Measurements from ENCODE around the gene TMPRSS2.

Gene TMPRSS2

DNA sequence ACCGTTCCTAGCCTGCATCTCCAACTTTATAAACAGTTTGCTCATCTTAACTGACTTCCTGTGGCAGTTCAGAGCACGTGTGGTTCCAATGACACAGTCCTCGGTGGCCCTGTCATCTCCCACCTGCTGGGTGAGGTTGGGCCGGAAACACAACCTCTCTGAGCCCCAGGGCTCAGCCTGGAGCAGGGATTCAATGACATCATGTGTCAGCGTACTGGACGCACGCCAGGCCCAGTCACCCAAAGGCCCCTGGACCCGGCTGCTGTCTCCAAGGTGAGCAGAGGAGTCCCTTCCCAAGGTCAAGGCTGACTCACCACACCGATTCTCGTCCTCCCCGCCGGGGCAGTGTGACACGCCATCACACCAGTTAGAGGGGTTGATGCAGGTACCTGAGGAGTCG, 19.9 kb downstream of the TMPRSS2 start:
- H3K4me3 ChIP-seq (ENCODE audit: low read length): no peak overlapping the region
- peak; percentile 73 for DNase-seq (ENCODE audit: low read depth, low spot score)

DNA sequence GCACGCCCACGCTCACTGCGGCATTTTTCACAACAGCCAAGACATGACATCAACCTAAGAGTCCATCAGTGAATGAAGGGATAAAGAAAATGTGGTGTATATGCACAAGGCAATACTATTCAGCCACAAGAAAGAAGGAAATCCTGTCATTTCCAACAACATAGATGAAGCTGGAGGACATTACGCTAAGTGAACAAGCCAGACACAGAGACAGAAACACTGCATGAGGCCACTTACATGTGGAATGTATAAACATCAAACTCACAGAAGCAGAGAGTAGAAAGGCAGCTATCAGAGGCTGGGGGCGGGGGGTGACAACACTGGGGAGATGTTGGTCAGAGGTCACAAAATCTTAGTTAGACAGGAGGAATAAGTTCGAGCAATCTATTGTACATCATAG, 20.9 kb downstream of the TMPRSS2 start:
- no peak overlapping the region for H3K4me3 ChIP-seq (ENCODE audit: low read length)
- DNase-seq (ENCODE audit: low read depth, low spot score): no peak

DNA sequence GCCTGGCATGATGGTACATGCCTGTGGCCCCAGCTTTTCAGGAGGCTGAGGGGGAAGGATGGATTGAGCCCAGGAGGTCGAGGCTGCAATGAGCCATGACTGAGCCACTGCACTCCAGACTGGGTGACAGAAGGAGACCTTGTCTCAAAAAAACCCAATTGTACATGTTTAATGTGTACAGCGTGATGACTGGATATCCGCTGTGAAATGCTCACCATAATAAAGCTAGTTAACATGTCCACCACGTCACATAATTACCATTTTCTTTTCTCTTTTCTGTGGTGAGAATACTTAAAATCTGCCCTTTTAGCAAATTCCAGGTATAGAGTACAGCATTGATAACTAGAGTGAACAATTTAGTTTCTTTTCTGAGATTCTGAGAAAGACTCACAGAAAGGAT, 24.0 kb downstream of the TMPRSS2 start:
- DNase-seq (ENCODE audit: low read depth, low spot score): no peak
- H3K4me3 ChIP-seq (ENCODE audit: low read length): no peak overlapping the region

DNA sequence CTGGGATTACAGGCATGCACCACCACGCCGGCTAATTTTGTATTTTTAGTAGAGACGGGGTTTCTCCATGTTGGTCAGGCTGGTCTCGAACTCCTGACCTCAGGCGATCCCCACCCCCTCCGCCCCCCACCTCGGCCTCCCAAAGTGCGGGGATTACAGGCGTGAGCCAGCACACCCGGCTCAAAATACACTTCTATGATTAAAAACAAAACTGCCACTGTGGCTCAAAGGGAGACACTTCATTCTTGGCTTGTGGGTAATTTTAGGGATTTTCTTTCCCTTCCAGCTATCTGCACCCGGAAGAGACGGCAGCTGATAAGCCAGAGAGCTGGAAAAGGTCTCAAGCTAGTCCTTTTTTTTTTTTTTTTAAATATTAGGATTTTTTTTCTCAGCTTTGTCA, 24.5 kb downstream of the TMPRSS2 start:
- no peak for DNase-seq (ENCODE audit: low read depth, low spot score)
- H3K4me3 ChIP-seq (ENCODE audit: low read length): no peak overlapping the region

DNA sequence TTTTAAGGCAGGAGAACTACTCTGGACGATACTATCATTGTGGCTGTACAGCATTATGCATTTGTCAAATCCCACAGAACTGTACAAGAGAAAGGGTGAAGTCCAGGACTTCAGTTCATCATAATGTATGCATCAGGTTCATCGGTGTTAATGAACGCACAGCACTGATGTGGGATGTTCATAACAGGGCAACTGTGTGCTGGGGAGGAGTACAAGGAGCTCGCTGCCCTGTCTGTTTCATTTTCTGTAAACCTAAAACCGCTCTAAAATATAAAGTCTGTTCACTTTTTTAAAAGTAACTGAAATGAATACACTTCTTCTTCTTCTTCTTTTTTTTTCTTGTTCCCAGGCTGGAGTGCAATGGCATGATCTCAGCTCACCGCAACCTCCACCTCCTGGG, 25.0 kb downstream of the TMPRSS2 start:
- H3K4me3 ChIP-seq (ENCODE audit: low read length): no peak overlapping the region
- DNase-seq (ENCODE audit: low read depth, low spot score): no peak

DNA sequence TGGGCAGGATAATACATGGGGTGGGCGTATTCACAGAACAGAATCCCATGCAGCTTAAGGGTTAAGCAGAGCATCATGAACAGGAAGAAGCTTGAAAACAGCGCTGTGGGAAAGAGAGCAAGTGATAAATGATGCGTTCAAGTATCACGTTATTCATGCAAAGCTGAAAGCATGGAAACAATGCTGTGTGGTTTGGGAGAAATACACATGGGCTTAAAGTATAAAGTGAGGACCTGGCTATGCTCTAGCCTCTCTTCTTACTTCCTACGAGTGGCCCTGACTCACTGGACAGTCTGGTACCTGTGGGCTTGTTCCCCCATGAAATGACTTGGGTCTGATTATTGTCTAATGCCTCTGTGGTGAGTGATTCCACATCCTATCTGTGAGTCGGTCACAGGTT, 25.7 kb downstream of the TMPRSS2 start:
- no peak overlapping the region for H3K4me3 ChIP-seq (ENCODE audit: low read length)
- DNase-seq (ENCODE audit: low read depth, low spot score): no peak

DNA sequence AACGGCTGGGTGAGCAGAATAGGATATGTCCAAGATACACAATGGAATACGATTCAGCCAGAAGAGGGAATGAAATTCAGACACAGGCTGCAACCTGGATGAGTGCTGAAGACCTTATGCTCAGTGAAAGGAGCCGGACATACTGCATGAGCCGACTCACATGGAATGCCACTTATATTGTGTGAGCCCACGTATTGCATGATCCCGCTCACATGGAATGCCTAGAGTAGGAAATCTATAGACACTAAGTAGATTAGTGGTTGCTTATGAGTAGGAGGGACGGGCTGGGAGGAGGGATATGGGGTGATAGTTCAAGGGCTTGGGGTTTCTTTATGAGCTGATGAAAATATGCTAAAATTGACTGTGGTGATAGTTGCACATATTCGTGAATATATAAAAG, 26.8 kb downstream of the TMPRSS2 start:
- no peak for DNase-seq (ENCODE audit: low read depth, low spot score)
- H3K4me3 ChIP-seq (ENCODE audit: low read length): no peak overlapping the region

DNA sequence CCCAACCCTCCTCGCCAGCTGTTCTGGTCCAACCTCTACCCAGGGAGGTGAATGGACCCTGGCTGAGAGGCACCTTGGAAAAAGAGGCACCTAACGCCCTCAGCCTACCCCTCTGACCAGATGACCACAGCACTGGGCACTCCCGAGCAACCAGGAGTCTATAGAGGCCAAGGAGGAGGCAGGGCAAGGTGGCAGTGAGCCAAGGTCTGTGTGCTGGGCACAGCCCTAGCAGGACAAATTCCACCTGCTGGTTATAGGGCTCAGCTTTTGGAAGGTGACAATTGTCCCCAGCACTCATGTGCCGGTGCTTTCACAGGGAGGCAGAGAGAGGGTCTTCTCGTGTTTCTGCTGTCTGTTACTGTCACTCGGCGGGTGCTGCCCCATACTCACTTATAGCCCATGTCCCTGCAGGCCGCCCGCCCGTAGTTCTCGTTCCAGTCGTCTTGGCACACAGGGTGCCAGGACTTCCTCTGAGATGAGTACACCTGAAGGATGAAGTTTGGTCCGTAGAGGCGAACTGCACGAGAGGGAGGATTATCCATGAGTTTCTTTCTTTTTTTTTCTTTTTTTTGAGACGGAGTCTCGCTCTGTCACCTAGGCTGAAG, 27.8 kb downstream of the TMPRSS2 start:
- DNase-seq (ENCODE audit: low read depth, low spot score): no peak
- no peak overlapping the region for H3K4me3 ChIP-seq (ENCODE audit: low read length)

DNA sequence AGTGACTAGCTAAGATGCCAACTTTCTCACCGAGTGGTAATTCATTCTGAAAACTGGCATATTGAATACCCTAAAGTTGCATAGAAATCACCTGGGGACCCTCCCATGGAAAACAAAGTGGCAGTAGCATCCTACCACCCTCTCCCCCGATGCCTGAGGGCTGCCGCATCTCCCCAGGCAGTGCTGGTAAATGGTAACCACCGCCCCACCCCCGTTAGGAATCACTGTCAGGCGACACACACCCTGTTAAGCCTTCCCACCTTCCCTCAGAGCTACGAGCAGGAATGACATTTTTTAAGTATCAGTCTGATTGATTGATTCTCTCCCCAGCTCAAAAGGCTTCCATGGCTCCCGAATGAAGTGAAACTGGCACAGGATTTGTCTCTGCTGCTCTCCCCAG, 28.3 kb downstream of the TMPRSS2 start:
- no peak overlapping the region for H3K4me3 ChIP-seq (ENCODE audit: low read length)
- DNase-seq (ENCODE audit: low read depth, low spot score): no peak

DNA sequence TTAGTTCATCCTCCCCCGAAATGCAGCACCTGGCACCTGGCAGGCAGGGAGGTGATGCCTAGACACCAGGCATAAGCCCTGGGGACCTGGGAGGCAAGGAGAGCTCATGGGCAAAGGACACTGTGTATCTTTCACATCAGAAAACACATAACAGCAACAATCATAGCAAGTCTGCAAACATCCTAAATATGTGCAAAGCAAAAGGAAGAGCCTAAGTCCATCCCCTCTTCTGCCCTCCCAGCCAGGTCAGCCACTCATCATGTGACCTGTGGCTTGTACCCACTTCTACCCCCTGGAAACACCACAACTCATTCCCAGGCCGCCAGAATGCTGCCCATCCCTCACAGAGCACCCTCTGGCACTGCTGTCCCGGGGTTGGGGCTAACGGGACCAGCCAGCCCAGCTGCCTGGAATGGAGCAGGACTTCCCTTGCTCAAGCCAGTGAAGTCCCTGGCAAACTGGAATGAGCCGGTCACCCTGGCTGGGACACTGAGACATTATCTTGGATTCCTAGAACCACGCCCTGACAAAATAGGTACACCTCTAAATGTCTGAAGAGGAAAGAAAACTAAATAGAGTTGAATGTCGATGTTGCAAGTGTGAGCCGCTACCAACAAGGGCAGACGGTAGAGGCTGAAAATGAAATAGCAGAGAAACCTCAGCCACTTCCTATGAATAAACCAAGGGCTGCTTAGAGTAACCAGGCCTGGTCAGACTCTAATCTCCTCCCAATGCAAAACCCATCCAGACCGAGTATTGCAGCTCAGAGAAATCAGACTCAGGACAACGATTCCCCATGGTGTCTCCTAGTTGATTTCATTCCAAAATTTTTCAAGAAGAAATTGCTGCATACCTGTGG, 29.4 kb downstream of the TMPRSS2 start:
- no peak for DNase-seq (ENCODE audit: low read depth, low spot score)
- no peak overlapping the region for H3K4me3 ChIP-seq (ENCODE audit: low read length)

DNA sequence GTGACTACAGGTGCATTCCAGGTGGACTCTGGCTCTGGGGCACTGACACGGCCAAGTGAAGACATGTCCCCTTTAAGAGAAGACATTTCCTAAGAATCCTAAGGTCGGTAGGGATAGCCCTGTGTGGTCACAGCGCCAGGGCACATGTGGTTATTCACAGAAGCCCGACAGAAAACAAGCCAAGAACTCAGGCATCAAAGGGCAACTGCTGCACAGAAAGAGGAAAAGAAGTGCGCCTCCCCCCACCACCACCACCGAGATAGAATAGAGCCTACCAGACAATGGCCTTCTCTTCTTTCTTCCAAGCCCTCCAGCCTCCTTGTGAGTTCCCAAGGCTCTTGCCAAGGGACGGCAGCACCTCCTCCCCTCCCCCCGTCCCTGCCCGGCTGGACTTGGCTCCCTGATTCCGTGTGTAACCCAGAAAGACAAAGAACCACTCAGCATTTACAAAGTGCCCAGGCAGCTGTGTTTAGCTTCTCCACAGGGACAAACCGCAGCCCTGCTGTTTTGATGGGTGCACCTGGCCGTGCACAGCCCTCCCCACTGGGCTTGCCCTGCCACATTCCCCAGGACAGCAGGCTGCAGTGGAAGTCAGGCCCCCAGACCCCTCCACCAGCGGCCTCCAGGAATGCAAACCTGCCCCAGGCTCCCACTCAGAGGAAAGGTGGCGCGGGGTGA, 30.2 kb downstream of the TMPRSS2 start:
- H3K4me3 ChIP-seq (ENCODE audit: low read length): no peak overlapping the region
- DNase-seq (ENCODE audit: low read depth, low spot score): peak; percentile 27

DNA sequence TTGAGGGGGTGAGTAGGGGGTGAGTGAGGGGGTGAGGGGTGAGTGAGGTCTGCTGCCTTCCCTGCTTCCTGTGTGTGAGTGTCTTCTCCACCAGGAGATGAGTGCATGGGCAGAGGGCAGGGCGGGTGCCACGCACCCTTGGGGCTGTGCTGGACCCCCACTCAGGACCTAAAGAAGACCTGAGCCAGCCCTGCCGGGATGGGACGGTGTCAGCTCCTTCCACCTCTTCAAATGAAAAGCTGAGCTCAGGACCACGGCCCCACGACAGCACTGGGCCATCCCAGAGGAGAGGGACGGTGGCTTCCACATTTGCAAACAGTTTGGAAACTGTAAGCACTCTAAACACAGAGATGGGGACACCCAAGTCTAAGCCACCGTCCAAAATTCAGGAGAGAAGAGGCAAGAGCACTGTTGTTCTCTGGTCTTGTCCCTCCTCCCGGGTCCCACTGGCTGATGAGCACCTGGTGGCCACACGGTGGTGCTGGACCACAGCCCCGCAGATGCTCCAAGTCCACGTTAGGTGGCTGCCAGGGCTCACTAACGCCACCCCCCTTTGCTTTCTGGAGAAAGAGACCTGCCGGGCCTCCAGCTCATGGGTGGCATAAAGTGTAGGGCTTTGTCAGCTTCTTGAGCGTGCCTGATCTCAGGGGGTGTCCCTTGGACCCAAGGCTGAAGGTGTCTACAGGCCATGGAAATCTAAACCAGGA, 32.1 kb downstream of the TMPRSS2 start:
- DNase-seq (ENCODE audit: low read depth, low spot score): no peak

DNA sequence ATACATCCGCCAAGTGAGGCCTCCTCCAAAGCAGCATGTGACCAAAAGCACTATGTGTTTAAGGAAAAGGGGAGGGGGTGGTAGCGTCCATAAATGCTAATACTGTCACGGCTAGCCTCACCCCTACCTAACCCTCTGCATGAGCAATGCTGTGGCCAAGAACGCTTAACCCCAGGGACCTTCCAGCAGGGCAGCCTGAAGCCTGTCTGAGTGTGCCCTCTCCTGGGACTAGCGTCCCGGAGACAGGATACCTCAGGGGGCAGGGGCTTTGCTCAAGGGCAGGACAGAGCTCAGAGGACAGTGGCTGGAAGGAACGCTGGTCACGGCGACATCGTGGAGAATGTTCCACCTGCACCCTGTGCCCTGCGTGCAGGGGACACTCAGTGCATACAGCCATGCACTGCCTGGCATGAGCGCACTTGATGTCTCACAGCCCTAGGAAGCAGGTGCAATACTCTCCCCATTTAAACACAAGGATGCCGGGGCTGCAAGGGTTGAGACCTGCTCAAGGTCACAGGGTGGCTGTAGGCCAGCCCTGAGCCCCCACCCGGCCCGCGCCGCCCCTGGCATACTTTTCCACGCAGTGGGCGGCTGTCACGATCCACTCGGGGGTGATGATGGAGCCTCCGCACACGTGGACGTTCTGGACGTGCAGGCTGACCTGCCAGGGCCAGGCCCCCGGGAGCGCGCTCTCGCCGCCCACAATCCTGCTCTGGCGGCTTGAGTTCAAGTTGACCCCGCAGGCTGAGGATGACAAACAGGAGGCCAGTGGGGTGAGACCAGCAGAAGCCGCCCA, 35.0 kb downstream of the TMPRSS2 start:
- no peak for DNase-seq (ENCODE audit: low read depth, low spot score)
- no peak overlapping the region for H3K4me3 ChIP-seq (ENCODE audit: low read length)

More for the DNA sequence above, 32.1 kb downstream of the TMPRSS2 start:
- no peak overlapping the region for H3K4me3 ChIP-seq (ENCODE audit: low read length)

DNA sequence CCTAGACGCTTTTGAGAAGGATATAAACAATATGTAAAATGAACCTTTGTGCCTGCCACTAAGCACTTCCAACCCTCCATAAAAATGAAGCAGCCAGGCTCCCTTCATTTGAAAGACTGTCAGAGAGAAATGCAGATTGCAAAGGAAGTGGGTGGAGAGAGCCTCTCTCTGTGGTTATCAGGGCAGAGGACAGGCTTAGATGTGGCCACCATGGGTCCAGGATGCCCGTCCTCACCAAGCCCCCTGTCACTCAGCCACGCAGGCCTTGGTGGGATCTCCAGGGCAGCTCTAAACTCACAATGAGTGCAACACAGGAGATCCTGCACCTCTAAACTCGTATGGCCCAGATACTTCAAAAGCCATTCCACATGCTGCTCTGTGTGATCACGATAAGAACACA, 37.9 kb downstream of the TMPRSS2 start:
- no peak overlapping the region for H3K4me3 ChIP-seq (ENCODE audit: low read length)
- DNase-seq (ENCODE audit: low read depth, low spot score): no peak

DNA sequence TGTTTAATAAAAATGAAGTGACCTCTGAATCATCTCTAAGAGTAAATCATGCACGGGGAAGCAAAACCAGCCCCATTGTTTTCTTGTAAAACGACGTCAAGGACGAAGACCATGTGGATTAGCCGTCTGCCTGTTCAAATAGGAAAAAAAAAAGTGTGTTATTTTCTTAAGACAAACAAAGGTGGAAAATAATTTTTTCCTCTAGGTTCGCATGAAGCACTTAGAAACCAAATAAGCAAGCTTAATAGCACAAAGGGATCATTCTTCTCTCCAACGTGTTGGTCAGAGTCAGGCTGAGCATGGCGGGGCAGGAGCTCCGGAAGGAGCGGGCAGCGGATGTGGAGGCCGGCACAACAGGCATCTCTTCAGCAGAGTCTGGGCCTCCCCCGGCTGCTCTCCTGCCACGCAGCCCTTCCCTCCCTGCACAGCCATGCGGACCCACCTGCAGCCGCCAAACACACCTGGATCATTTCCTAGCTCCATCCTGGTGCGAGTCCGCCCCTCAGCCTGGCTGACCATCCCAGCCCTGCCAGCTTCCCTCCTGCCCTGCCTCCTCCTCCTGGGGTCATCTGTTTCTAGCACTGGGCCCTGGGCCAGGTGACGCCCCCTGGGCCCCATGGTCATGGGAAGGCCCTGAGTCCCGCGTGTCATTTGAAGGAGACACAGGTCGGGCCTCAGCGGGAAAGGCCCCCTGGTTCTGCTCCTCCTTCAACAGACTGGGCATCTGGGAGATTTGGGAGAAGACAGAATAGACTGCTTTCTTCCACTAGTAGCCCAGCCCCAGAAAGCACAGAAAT, 41.7 kb downstream of the TMPRSS2 start:
- no peak overlapping the region for H3K4me3 ChIP-seq (ENCODE audit: low read length)
- DNase-seq (ENCODE audit: low read depth, low spot score): no peak

DNA sequence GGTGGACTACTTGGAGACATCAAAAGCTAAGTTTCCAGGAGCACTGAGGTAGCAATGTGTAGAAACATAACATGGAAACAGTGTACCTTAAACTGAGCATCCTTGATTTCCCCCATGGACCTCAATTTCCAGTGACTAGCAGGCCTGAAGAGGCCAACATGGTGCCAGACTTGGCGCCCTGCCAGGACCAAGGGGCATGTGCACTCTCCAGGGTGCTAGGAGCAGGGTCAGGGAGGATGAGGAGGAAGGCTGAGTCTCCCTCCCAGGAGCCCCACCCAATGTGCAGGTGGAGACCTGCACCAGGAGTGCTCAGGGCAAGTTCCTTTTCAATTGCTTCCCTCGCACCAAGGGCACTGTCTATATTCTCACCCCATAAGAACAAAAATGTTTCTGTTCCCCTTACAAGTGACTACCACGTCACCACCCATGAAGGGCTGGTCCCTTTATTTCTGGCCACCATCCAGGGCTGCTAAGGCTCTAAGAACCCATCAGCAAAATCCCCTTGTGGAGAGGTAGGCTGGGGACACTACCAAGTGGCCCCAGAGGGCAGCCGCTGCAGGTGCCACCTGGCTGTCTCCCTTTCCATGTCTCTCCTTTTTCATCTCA, 42.7 kb downstream of the TMPRSS2 start:
- H3K4me3 ChIP-seq (ENCODE audit: low read length): no peak overlapping the region
- no peak for DNase-seq (ENCODE audit: low read depth, low spot score)

DNA sequence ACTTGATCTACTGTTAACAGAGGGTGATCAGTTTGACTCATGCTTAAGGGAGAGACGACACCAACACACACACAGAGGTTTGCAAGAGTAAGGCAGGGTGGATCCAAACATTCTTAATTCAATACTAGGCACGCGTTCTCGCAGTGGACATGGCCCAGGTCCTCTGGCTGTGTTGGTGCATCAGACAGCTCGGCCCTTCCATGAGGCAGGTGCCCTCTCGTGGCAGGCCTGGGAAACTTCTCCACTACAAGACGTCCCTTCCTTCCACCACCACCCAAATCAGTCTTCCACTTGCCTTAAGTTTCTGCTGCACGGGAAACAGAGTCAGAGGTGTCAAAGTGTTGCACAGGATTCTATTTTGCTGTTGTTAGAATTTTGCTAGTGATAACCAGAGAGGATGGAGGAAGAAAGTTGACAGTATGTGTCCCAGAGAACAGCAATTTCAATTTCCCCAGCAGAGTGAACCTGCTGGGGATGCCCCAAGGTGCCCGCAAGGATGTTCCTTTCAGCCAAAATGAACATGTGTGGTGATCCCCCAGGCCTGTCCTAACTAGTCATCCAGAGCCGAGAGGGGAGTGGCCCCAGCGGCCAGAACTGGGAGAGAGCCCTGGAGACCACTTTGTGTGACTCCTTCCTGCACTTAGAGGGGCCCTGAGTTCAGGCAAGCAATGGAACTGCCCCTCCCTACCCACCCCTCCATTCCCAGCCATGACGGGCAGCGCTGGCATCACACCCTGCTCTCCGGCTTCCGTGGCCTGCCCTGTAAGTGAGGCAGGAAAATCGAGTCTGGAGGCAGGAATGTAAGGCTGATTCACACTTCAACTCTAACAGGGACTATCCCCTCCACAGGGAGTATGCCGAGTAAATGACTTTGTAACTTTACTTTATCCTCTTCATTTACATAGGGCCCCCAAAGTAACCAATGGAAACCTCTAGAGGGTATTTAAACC, 47.1 kb downstream of the TMPRSS2 start:
- DNase-seq (ENCODE audit: low read depth, low spot score): peak; percentile 36

More for the DNA sequence above, 47.1 kb downstream of the TMPRSS2 start:
- H3K4me3 ChIP-seq (ENCODE audit: low read length): no peak overlapping the region
